ENCODE data around the gene SYNE1. TPM values are rescaled to one million over a fixed set of nuclear protein-coding genes. Genes with fewer than 3 reads are reported as not detected.

Gene SYNE1
- polyA plus RNA-seq, 1 donor from 2014 or later = 38.5 TPM

GRCh38 chr6:152404936-152405595, 232.1 kb downstream of the SYNE1 start:
- H3K79me2 ChIP-seq (replicated peaks; ENCODE audit: insufficient read depth, low read length) = no peaks in the 10 kb centered on the region
- no peak for TF ChIP-seq POLR2AphosphoS5 (IDR thresholded peaks at IDR 0.05)
- TF ChIP-seq EZH2 (IDR thresholded peaks at IDR 0.05; ENCODE audit: borderline replicate concordance, insufficient read depth, low read length, poor library complexity, severe bottlenecking) = no peak
- H3F3A ChIP-seq (ENCODE audit: insufficient read depth, low read length, poor library complexity, severe bottlenecking) = no peaks in the 10 kb centered on the region
- H3K36me3 ChIP-seq (ENCODE audit: insufficient read depth, low read length) = no peaks in the 10 kb centered on the region
- H3K9me3 ChIP-seq (ENCODE audit: low read length) = no peaks in the 10 kb centered on the region
- no peaks in the 10 kb centered on the region for H4K20me1 ChIP-seq (ENCODE audit: insufficient read depth)
- no peak overlapping the region for H2AFZ ChIP-seq (ENCODE audit: low read depth, low read length)
- H3K4me2 ChIP-seq (ENCODE audit: low read length) = no peak overlapping the region
- no peaks in the 10 kb centered on the region for H3K9me2 ChIP-seq (ENCODE audit: insufficient read depth, low read length)
- H3K9ac ChIP-seq (ENCODE audit: low read length) = no peak overlapping the region
- no peak overlapping the region for H3K27ac ChIP-seq (ENCODE audit: low read length)
- no peak overlapping the region for H3K4me3 ChIP-seq (ENCODE audit: low read length)
- no peaks in the 10 kb centered on the region for H3K27me3 ChIP-seq (ENCODE audit: insufficient read depth, low read depth, low read length)

GRCh38 chr6:152404086-152404857, 232.9 kb downstream of the SYNE1 start:
- Histone ChIP-seq H3K4me2 (ENCODE audit: low read length) (no peak overlapping the region), H3K36me3 (ENCODE audit: insufficient read depth, low read length) (no peaks in the 10 kb centered on the region), H3K9me2 (ENCODE audit: insufficient read depth, low read length) (no peaks in the 10 kb centered on the region), H3K27me3 (ENCODE audit: insufficient read depth, low read depth, low read length) (no peaks in the 10 kb centered on the region), H3K79me2 (replicated peaks; ENCODE audit: insufficient read depth, low read length) (no peaks in the 10 kb centered on the region), H3K4me3 (ENCODE audit: low read length) (no peak overlapping the region), H3K9ac (ENCODE audit: low read length) (no peak overlapping the region), H3K9me3 (ENCODE audit: low read length) (no peaks in the 10 kb centered on the region), H4K20me1 (ENCODE audit: insufficient read depth) (no peaks in the 10 kb centered on the region), H3K27ac (ENCODE audit: low read length) (no peak overlapping the region), H3F3A (ENCODE audit: insufficient read depth, low read length, poor library complexity, severe bottlenecking) (no peaks in the 10 kb centered on the region), H2AFZ (ENCODE audit: low read depth, low read length) (no peak overlapping the region)
- TF ChIP-seq POLR2AphosphoS5 (IDR thresholded peaks at IDR 0.05) (no peak), EZH2 (IDR thresholded peaks at IDR 0.05; ENCODE audit: borderline replicate concordance, insufficient read depth, low read length, poor library complexity, severe bottlenecking) (no peak), CTCF (IDR thresholded peaks at IDR 0.05; ENCODE audit: poor library complexity, severe bottlenecking) (no peak), REST (IDR thresholded peaks at IDR 0.05; ENCODE audit: borderline replicate concordance) (no peak), SMC3 (conservative IDR thresholded peaks at IDR 0.05; ENCODE audit: poor library complexity) (no peak), EP300 (conservative IDR thresholded peaks at IDR 0.05; ENCODE audit: poor library complexity, severe bottlenecking) (no peak), TAF1 (IDR thresholded peaks at IDR 0.05; ENCODE audit: low read depth) (no peak), MXI1 (conservative IDR thresholded peaks at IDR 0.05; ENCODE audit: poor library complexity, severe bottlenecking) (no peak), RAD21 (conservative IDR thresholded peaks at IDR 0.05) (no peak)
